ENCODE measurements around the gene MESP2. TPM values are rescaled to one million over a fixed set of nuclear protein-coding genes. Genes with fewer than 3 reads are reported as not detected.

MESP2 gene
- total RNA-seq, 1 experiment from 2014 or later, result not detected

DNA sequence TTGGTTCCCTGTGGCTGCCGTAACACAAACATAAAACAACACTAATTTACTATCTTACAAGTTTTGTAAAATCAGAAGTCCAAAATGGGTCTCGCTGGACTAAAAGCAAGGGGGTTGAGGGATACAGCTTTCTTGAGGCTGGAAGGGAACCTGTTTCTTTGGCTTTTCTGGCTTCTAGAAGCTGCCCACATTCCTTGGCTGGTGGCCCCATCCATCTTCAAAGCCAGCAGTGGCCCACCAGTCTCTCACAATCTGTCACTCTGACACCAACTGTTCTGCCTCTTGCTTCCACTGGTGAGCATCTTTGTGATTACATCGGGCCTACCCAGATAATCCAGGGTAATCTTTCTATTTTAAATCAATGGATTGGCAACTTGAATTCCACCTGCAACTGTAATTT, 39.6 kb downstream of the MESP2 start:
- no peak for DNase-seq (ENCODE audit: low spot score)

DNA sequence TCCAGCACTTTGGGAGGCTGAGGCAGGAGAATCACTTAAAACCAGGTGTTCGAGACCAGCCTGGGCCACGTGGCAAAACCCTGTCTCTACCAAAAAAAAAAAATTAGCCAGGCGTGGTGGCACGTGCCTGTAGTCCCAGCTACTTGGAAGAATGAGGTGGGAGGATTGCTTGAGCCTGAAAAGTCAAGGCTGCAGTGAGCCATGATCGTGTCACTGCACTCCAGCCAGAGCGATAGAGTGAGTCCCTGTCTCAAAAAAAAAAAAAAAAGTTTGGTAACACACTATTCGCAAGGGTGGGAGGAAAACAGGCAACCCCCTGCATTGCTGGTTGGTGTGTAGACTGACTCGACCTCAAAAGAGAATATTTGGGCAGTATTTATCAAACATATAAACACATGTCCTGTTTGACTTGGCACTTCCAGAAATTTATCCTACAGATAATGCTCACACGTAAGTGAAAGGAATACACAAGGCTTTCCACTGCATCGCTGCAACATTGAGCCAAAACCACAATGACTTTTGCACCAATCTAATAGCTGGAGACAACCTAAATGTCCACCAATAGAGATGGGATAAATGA, 41.7 kb downstream of the MESP2 start:
- DNase-seq (ENCODE audit: low spot score), result no peak

DNA sequence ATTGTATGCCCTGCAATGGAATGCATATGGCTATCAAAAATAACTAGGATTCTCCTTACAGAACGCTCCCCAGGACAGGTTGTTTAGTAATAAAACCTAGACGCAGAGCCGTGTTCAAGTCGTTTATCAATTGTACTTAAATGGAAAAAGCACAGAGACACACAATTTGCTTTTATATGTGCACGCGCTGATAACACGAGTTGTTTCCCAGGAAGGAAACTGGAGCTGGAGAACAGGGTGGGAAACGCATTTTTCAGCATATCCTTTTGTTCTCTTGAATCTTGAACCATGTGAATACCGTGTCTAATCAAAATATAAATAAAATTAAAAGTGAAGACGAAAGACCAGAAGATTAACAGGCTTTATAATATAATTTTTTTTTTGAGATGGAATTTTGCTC, 42.2 kb downstream of the MESP2 start:
- no peak for DNase-seq (ENCODE audit: low spot score)

DNA sequence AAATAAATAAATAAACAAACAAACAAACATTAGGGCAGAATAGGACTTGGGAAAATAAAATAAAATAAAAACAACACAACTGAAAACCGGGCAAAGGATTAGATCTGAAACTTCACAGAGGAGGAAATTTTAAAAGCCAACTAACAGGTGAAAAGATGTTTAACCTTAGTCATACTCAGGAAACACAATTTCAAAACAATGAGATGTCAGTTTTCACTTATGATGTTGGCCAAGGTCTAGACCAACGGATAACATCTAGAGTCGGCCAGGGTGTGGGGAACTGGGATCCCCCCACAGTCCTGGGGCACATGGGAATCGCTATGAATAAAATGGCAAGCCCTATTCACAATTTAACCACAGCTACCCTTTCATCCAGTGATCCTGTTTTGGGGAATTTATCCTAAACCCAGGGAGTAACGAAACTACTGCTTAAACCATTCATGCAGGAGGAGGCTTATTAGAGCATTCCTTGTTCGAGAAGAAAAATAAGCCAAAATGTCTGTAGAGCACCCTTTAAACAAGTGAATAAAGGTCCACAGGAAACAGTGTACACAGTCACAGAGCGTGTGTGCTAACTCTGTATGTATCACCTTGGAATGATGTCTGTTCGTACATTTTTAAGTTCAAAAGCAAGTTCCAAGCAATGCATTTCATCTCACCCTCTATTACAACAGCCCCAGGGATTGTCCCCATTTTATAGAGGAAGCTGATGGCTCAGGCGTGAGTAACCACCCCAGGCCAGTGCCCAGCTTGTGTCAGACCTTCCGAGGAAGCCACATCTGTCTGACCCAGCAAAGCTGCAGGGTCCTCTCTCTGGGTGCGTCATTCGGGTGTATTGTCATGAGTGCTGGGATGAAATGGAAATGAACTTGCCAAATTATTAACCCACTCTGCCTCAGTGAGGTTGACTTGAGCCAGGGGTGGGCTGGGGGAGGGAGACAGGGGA, 44.8 kb downstream of the MESP2 start:
- DNase-seq (ENCODE audit: low spot score), result no peak

DNA sequence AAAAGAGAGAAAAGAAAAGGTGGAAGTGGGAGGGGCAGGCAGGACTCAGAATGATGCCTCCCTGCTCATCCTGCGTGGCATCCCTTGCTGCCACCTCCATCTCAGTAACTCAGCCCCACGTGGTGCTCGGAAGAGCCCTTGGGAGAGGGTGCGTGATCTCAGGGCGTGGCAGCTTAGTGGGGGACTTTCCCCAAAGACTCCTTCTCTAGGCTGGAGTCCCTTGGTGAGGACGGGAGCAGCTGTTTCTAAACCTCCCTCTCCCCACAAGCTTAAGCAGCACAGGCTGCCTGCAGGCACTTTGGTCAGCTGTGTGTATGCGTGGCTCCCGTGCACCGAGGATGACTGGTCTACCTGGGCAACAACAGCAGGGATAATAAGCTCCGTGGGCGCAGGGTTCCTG, 45.9 kb downstream of the MESP2 start:
- DNase-seq (ENCODE audit: low spot score), result peak; percentile 48

DNA sequence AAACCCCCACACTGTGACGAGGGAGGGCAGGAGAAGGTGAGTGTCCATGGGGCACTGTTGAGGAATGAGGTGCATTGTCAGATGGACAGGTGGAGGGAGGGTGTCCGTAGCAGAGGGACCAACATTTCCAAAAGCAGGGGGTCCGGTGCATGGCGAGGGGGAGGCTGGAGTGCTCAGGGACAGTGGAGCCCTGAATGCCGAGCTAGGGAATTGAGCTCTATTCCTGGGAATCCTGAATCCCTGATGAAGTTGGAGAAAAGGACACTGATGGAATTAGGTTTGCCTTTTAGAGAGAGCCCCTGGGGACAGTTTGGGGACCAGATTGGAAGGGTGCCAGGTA, 46.4 kb downstream of the MESP2 start:
- no peak for DNase-seq (ENCODE audit: low spot score)

DNA sequence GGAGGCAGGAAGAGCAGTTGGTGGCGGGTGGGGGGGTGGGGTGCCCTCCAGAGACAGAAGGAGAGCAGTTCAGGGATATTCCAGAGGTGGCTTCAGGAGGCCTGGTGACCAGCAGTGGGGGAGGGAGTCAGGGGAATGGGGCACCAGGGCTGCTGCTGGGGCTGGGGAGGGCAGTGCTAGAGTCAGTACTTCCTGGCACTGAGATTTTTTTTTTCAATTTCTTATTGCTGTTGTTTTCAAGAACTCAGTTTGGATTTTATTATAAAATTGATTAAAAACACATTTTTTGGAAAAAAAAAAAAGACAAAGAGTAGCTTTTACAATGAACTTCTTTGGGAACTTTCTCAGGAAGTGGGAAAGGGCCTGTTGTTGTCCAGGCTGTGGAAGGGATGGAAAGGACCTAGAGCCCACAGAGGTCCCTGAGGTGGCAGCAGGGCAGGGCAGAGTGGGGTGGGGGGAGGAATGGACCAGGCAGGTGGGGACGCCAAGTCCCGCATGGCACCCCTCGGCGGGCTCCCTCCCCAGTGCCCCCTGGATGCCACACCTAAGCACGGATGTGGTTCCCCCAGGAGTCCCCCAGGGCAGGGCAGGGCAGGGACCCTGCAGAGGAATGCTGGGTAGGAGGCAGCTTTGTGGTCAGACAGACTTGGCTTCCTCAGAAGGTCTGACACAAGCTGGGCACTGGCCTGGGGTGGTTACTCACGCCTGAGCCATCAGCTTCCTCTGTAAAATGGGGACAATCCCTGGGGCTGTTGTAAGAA, 47.0 kb downstream of the MESP2 start:
- peak; percentile 42 for DNase-seq (ENCODE audit: low spot score)

DNA sequence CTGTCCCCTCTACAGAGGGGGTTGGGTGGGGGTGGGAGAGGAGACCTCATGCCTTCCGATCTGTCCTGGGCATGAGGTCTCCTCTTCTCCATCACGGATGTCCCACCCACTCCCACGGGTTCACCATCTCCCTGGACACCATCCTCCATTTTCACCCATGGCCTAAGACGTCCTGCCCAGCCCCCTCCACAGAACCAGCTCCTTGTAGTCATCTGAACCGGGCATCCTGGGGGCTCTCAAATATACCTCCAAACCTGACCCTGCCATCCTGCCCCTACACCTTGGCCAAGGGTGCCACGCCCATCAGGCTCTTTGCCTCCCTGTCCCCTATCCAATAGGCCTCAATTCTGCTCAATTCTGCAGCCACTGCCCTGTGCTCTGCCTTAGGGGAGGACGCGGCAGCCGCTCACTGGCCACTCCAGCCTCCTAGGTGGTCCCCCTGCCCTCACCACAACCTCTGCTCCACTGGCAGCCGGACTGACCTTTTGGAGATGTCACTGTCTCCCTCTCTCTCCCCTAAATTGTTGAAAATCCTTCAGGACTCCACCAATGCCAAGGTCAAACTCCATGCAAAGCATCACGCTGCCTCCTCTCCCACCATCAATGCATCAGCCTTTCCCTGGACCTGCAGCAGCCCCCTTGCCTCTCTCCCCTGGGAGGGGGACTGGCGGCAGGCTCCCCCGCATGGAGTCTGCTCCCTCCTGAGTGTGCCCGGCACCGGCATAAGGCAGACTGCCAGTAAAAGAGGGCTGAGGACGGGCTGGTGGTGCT, 47.9 kb downstream of the MESP2 start:
- no peak for DNase-seq (ENCODE audit: low spot score)

DNA sequence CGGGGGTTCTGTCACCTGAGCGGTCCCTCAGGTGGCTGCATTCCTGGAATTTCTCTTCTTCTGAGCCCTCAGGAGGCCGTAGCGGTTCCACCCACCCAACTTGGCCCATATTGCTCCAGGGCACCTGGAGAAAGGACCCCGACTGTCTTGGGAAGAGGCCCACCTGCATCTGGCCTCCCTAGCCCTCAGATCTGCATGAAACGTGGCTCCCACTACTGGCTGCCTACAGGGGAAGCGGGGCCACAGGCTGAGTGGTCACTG, 48.4 kb downstream of the MESP2 start:
- DNase-seq (ENCODE audit: low spot score), result no peak

DNA sequence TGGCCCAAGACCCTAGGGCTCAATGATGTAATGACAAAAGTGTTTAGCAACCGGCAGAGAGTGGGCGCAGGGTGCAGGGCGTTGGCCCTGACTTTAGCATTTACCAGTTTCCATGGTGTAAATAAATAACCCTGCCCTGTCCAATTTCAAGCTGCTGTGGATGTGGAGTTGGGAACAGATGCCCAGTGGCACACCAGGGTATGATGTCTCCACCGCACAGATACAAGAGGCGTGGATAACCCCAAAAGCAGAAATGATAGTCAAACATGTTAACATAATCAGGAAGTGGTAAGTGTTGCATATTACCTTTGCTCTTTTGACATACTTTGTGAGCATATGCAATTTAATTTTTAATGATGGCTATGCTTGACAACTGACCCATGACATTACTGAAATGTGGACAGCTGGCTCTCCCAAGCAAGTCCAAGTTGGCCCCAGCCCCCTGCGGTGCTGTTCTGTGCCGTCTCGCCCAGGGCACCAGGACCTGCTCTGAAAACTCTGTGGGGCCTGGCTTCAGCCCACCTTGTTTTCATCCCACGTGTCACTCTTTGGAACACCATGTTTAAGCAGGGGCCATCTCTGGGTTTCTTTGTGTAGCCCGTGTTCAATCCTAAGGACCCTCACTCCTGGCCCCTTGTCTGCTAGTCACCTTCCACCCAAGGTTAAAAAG, 49.3 kb downstream of the MESP2 start:
- no peak for DNase-seq (ENCODE audit: low spot score)

DNA sequence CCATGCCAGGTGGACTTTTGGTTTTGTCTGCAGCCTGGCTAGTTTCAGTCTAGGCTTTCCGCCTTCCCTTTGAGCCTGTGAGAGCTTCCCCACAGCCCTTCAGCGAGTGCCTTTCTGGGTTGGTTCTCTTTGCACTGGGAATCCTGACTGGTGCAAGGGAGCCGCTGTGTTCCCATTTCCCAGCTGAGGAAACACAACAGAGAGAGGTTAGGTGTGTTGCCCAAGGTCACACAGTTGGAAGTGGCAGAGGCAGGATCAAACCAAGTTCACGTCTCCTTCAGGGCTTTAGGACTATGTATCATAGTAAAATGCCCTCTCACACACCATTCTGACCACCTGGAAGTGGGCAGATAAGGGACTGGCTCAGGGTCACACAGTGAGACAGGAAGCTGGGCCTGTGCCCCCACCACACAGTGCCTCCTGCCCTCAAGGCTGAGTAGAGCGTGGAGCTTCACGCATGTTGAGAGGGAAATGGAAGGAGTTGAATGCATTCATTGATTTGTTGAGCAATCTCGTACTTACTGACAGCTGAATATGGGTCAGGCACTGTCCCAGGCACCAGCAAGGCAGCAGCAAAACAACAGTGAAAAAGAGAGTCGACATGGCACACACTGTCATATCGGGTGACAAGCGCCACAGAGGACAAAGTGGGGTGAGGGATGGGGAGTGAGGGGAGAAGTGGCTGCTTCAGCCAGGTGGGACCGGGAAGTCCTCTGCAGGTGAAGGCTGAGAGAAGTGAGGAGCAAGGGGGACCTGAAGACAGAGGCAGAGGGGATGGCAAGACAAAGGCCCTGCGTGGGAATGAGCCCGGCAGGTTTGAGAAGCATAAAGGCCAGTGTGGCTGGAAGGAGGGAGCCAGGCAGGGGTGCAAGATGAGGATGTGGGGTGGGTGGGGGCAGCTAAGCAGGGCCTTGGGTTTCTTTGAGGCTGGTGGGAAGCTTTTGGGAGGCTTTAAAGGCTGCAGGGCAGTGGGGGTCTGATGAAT, 50.8 kb downstream of the MESP2 start:
- no peak for DNase-seq (ENCODE audit: low spot score)

DNA sequence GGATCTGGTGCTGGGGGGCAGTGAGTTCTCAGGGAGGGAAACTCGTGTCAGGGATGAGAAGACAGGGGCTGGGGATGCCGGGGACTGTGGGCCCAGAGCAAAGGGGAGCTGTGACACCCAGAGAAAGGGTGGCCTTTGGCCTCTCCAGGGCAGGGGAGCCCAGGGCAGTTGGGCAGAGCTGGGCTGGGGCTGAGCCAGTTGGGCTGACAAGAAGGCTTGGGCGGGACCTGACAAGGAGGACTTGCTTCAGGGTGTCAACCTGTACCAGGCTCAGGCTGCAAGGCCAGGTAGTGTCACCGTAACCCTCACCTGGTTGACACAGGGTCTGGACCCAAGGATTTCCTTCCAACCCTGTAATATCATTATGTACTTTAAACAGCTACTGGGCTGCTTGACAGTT, 51.7 kb downstream of the MESP2 start:
- no peak for DNase-seq (ENCODE audit: low spot score)

Other genes with a start within 250 kb of the MESP2 start
- 5.1 and 5.3 TPM in 2 replicates for gene TICRR, start 200.9 kb upstream of the MESP2 start, total RNA-seq (2014; rRNA removed; shearing (Covaris generic))
- 3.3 and 3.6 TPM in 2 replicates for gene KIF7, start 120.9 kb upstream of the MESP2 start, total RNA-seq (2014; rRNA removed; shearing (Covaris generic))
- gene PLIN1, start 97.0 kb upstream of the MESP2 start, total RNA-seq (2014; rRNA removed; shearing (Covaris generic)), result 0.04 and 0.19 TPM in 2 replicates
- gene PEX11A, start 85.6 kb upstream of the MESP2 start, total RNA-seq (2014; rRNA removed; shearing (Covaris generic)), result 7.2 and 13.3 TPM in 2 replicates
- gene WDR93, start 85.5 kb upstream of the MESP2 start, total RNA-seq (2014; rRNA removed; shearing (Covaris generic)), result 0.35 TPM in 1 of 2 replicates, not detected in the other
- gene MESP1, start 25.1 kb upstream of the MESP2 start, total RNA-seq (2014; rRNA removed; shearing (Covaris generic)), result 0.47 TPM in 1 of 2 replicates, not detected in the other
- gene ANPEP, start 38.5 kb downstream of the MESP2 start, total RNA-seq (2014; rRNA removed; shearing (Covaris generic)), result 3.5 and 4.7 TPM in 2 replicates
- gene AP3S2, start 117.7 kb downstream of the MESP2 start, total RNA-seq (2014; rRNA removed; shearing (Covaris generic)), result 60.9 and 81.4 TPM in 2 replicates
- gene ARPIN, start 136.6 kb downstream of the MESP2 start, total RNA-seq (2014; rRNA removed; shearing (Covaris generic)), result 3.4 and 5.1 TPM in 2 replicates
- 4.7 and 8.4 TPM in 2 replicates for gene ZNF710, start 225.0 kb downstream of the MESP2 start, total RNA-seq (2014; rRNA removed; shearing (Covaris generic))

All from H4 (cell line).